Subcutaneous abdominal adipose tissue (tissue), 5 donors: ENCODE results near the gene NCF2.
A peak's percentile ranks its signal among the peaks of the same experiment; 100 is the strongest.

Experiments
- H3K27ac ChIP-seq: one replicate; pipeline ENCODE4 v1.7.0; 2013; ENCODE audit warnings: low read depth, mild to moderate bottlenecking, inconsistent platforms, low read length, moderate library complexity
- H3K27me3 ChIP-seq, 5 donors: one replicate each; pipeline ENCODE4 v1.7.0; 2013; ENCODE audit warnings: low read length in 5 of 5, inconsistent platforms in 1 of 5; ENCODE audit not compliant: control insufficient read depth in 5 of 5, insufficient read depth in 4 of 5
- H3K36me3 ChIP-seq, 5 donors: one replicate each; pipeline ENCODE4 v1.7.0; 2013; ENCODE audit warnings: low read length in 5 of 5; ENCODE audit not compliant: control insufficient read depth in 5 of 5, insufficient read depth in 5 of 5
- H3K4me1 ChIP-seq, 5 donors: one replicate each; pipeline ENCODE4 v1.7.0; 2013; ENCODE audit warnings: low read length in 5 of 5, mild to moderate bottlenecking in 3 of 5, moderate library complexity in 1 of 5; ENCODE audit not compliant: control insufficient read depth in 5 of 5, insufficient read depth in 5 of 5
- H3K4me3 ChIP-seq, 5 donors: one replicate each; pipeline ENCODE4 v1.7.0; 2013; ENCODE audit warnings: low read length in 5 of 5, low read depth in 1 of 5
- H3K9ac ChIP-seq, 5 donors: one replicate each; pipeline ENCODE4 v1.7.0; 2013; ENCODE audit warnings: low read length in 5 of 5, mild to moderate bottlenecking in 4 of 5, moderate library complexity in 3 of 5
- H3K9me3 ChIP-seq, 5 donors: one replicate each; pipeline ENCODE4 v1.7.0; 2013; ENCODE audit warnings: low read length in 5 of 5; ENCODE audit not compliant: control insufficient read depth in 5 of 5
- donor health status: healthy.
- donor health status: healthy.
- donor health status: healthy.
- donor health status: healthy.
- donor health status: healthy.

Gene NCF2

GRCh38 chr1:183565261-183565660 lies 25.0 kb downstream of the NCF2 start:
- Histone ChIP-seq H3K4me1 (peaks cover 0 to 23% (median 6%) of the 10 kb centered on the region in 5 donors), H3K4me3 (no peak overlapping the region)

GRCh38 chr1:183562701-183563100 lies 27.6 kb downstream of the NCF2 start:
- peaks cover 0 to 10% (median 4%) of the 10 kb centered on the region in 5 donors for H3K4me1 ChIP-seq
- peaks cover 0 to 34% (median 5%) of the 10 kb centered on the region in 5 donors for H3K36me3 ChIP-seq
- H3K9me3 ChIP-seq = no peaks in the 10 kb centered on the region
- H3K4me3 ChIP-seq = no peak overlapping the region
- no peak overlapping the region for H3K9ac ChIP-seq
- H3K27me3 ChIP-seq = peaks cover 0 to 5% (median 0%) of the 10 kb centered on the region in 5 donors
- H3K27ac ChIP-seq = no peak overlapping the region

More at GRCh38 chr1:183565261-183565660, 25.0 kb downstream of the NCF2 start:
- Histone ChIP-seq H3K36me3 (peaks cover 0 to 33% (median 5%) of the 10 kb centered on the region in 5 donors), H3K9ac (no peak overlapping the region), H3K9me3 (no peaks in the 10 kb centered on the region), H3K27ac (no peak overlapping the region), H3K27me3 (peaks cover 0 to 6% (median 0%) of the 10 kb centered on the region in 5 donors)

- H3K9me3 ChIP-seq = no peaks in the 10 kb centered on the region
- H3K27me3 ChIP-seq = no peaks in the 10 kb centered on the region
- H3K4me1 ChIP-seq = no peaks in the 10 kb centered on the region
- H3K27ac ChIP-seq = no peak overlapping the region
- H3K36me3 ChIP-seq = peaks cover 14 to 60% (median 21%) of the 10 kb centered on the region in 5 donors
- no peak overlapping the region for H3K4me3 ChIP-seq
- no peak overlapping the region for H3K9ac ChIP-seq
Measured at GRCh38 chr1:183559061-183559460, 31.2 kb downstream of the NCF2 start.

- no peak overlapping the region for H3K9ac ChIP-seq
- H3K27ac ChIP-seq = no peak overlapping the region
- H3K27me3 ChIP-seq = no peaks in the 10 kb centered on the region
- H3K36me3 ChIP-seq = peaks cover 24 to 76% (median 55%) of the 10 kb centered on the region in 5 donors
- no peaks in the 10 kb centered on the region for H3K9me3 ChIP-seq
- H3K4me1 ChIP-seq = no peaks in the 10 kb centered on the region
- no peak overlapping the region for H3K4me3 ChIP-seq
Measured at GRCh38 chr1:183554577-183554976, 35.7 kb downstream of the NCF2 start.

- Histone ChIP-seq H3K4me3 (no peak overlapping the region), H3K9me3 (no peaks in the 10 kb centered on the region), H3K4me1 (no peaks in the 10 kb centered on the region), H3K36me3 (peaks cover 33 to 80% (median 62%) of the 10 kb centered on the region in 5 donors), H3K9ac (no peak overlapping the region), H3K27me3 (no peaks in the 10 kb centered on the region), H3K27ac (no peak overlapping the region)
Measured at GRCh38 chr1:183553764-183554163, 36.5 kb downstream of the NCF2 start.

GRCh38 chr1:183553331-183553730 lies 36.9 kb downstream of the NCF2 start:
- no peak overlapping the region for H3K4me3 ChIP-seq
- no peaks in the 10 kb centered on the region for H3K9me3 ChIP-seq
- peaks cover 37 to 84% (median 65%) of the 10 kb centered on the region in 5 donors for H3K36me3 ChIP-seq
- no peak overlapping the region for H3K9ac ChIP-seq
- no peaks in the 10 kb centered on the region for H3K27me3 ChIP-seq
- no peak overlapping the region for H3K27ac ChIP-seq
- no peaks in the 10 kb centered on the region for H3K4me1 ChIP-seq

- Histone ChIP-seq H3K4me3 (no peak overlapping the region), H3K9ac (peak overlapping the region in 1 of 5 donors; percentile 52), H3K27ac (no peak overlapping the region), H3K4me1 (no peaks in the 10 kb centered on the region), H3K36me3 (peaks cover 38 to 88% (median 68%) of the 10 kb centered on the region in 5 donors), H3K27me3 (no peaks in the 10 kb centered on the region), H3K9me3 (no peaks in the 10 kb centered on the region)
Measured at GRCh38 chr1:183552891-183553290, 37.4 kb downstream of the NCF2 start.

- no peak overlapping the region for H3K4me3 ChIP-seq
- H3K27ac ChIP-seq = no peak overlapping the region
- no peaks in the 10 kb centered on the region for H3K9me3 ChIP-seq
- H3K4me1 ChIP-seq = no peaks in the 10 kb centered on the region
- H3K36me3 ChIP-seq = peaks cover 38 to 88% (median 66%) of the 10 kb centered on the region in 5 donors
- H3K9ac ChIP-seq = peak overlapping the region in 1 of 5 donors; percentile 52
- H3K27me3 ChIP-seq = no peaks in the 10 kb centered on the region
Measured at GRCh38 chr1:183552441-183552840, 37.8 kb downstream of the NCF2 start.

GRCh38 chr1:183551924-183552323 lies 38.3 kb downstream of the NCF2 start:
- Histone ChIP-seq H3K4me1 (no peaks in the 10 kb centered on the region), H3K9ac (no peak overlapping the region), H3K27ac (no peak overlapping the region), H3K9me3 (no peaks in the 10 kb centered on the region), H3K27me3 (no peaks in the 10 kb centered on the region), H3K4me3 (no peak overlapping the region), H3K36me3 (peaks cover 38 to 88% (median 70%) of the 10 kb centered on the region in 5 donors)

GRCh38 chr1:183550915-183551314 lies 39.3 kb downstream of the NCF2 start:
- Histone ChIP-seq H3K9me3 (no peaks in the 10 kb centered on the region), H3K36me3 (peaks cover 47 to 91% (median 74%) of the 10 kb centered on the region in 5 donors), H3K4me3 (no peak overlapping the region), H3K27ac (no peak overlapping the region), H3K4me1 (no peaks in the 10 kb centered on the region), H3K27me3 (no peaks in the 10 kb centered on the region), H3K9ac (no peak overlapping the region)
